CD4-positive, alpha-beta T cell treated with Interleukin-17A for 4 hours (primary cell): ENCODE results near the gene RARS2.
"Not testable (repeated sequence)": the region's sequence is repeated elsewhere in the genome, so short reads cannot be mapped to it uniquely, and the experiment has no call there.

ENCODE experiments used
- DNase-seq: peaks from one replicate; pipeline ENCODE4 v3.0.0-alpha.2; 2020; ENCODE audit warnings: mixed read lengths

RARS2 gene

GRCh38 chr6:87589693-87590416 lies at the start of gene RARS2, which contains the start of gene ORC3:
RARS2 (minus strand) TSS chr6:87589987; CDS start chr6:87589957, 30 bp downstream.
ORC3 (plus strand) TSS chr6:87590135; CDS start chr6:87590169, 34 bp downstream.
- peak; percentile 94 for DNase-seq

GRCh38 chr6:87639373-87639772 lies 49.6 kb upstream of the RARS2 start:
- DNase-seq: no peak

- DNase-seq: no peak
These were observed 47.3 kb upstream of the RARS2 start for GRCh38 chr6:87637106-87637505.

GRCh38 chr6:87636315-87636714 lies 46.5 kb upstream of the RARS2 start:
- DNase-seq: no peak

- DNase-seq: no peak
These were observed 44.1 kb upstream of the RARS2 start for GRCh38 chr6:87633851-87634250.

- DNase-seq: no peak
These were observed 41.0 kb upstream of the RARS2 start for GRCh38 chr6:87630746-87631145.

- no peak for DNase-seq
These were observed 39.1 kb upstream of the RARS2 start for GRCh38 chr6:87628881-87629280.

- DNase-seq: no peak
These were observed 38.6 kb upstream of the RARS2 start for GRCh38 chr6:87628424-87628823.

- no peak for DNase-seq
These were observed 33.5 kb upstream of the RARS2 start for GRCh38 chr6:87623248-87623647.

- no peak for DNase-seq
These were observed 28.7 kb upstream of the RARS2 start for GRCh38 chr6:87618531-87618930.

- no peak for DNase-seq
These were observed 27.6 kb upstream of the RARS2 start for GRCh38 chr6:87617405-87617804.

- not testable (repeated sequence) for DNase-seq
These were observed 23.2 kb upstream of the RARS2 start for GRCh38 chr6:87613018-87613417.

- no peak for DNase-seq
These were observed 19.0 kb upstream of the RARS2 start for GRCh38 chr6:87608802-87609201.

- no peak for DNase-seq
These were observed 16.4 kb upstream of the RARS2 start for GRCh38 chr6:87606199-87606598.

- DNase-seq: no peak
These were observed 10.8 kb upstream of the RARS2 start for GRCh38 chr6:87600576-87600975.

GRCh38 chr6:87590990-87591389 lies 1.2 kb upstream of the RARS2 start:
- DNase-seq: no peak

GRCh38 chr6:87590417-87590880 lies 662 bp upstream of the RARS2 start:
- no peak for DNase-seq

GRCh38 chr6:87588756-87589407 lies 905 bp downstream of the RARS2 start:
- no peak for DNase-seq

GRCh38 chr6:87586371-87587077 lies 3.3 kb downstream of the RARS2 start:
- DNase-seq: no peak

GRCh38 chr6:87583822-87584221 lies 6.0 kb downstream of the RARS2 start:
- DNase-seq: no peak

GRCh38 chr6:87575423-87575822 lies 14.4 kb downstream of the RARS2 start:
- DNase-seq: no peak

GRCh38 chr6:87574237-87574804 lies 15.5 kb downstream of the RARS2 start:
- no peak for DNase-seq

- no peak for DNase-seq
These were observed 16.3 kb downstream of the RARS2 start for GRCh38 chr6:87573307-87574024.
